ENCODE measurements around the gene SART3.
"Not testable (repeated sequence)": the region's sequence is repeated elsewhere in the genome, so short reads cannot be mapped to it uniquely, and the experiment has no call there.

Gene SART3

DNA sequence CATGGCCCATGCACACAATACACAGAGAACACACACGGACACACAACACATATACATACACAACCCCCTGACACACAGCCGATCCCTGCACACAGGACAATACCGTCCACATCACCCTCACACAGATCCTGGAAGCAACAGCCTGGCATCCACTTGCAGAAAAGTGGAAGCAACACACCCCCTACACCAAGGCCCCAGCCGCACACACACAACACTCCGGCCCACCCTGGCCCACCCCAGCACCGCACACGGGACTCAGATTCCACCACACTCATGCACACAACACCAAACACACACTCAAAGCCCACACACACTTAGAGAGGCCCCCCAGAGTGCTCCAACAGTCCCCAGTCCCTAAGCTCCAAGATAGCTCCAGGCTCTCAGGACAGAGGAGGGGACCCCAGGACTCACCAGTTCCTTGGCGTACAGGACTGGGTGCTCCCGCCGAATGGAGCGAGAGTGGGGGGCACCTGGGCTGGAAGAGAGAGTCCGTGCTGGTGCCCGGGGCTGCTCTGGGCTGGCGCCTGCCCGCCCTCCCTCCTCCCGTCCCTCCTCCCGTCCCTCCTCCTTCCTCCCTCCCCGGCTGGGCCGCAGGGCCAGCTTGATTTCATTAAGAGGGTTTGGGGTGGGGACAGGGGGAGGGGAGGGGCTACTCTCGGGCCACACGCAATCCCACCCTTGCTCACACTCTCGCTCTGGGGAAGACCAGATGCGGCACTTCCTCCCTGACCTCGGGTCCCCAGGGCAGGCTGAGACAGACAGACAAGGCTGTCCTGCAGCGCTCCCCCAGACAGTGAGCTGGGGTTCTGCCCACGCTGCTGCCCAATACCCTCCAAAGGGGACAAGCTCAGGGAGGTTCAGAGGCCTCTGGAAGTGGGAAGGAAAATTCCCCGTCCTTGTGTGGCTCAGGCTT lies 36.8 kb upstream of the SART3 start, which contains the start of gene TMEM119:
TMEM119 (minus strand) TSS at position 526 of the 913 bp plus-strand sequence. CDS start 5,701 bp downstream, outside the sequence.
- peak; percentile 84 for DNase-seq (ENCODE audit: low spot score)

GRCh38 chr12:108596854-108597558 lies 36.0 kb upstream of the SART3 start:
- DNase-seq (ENCODE audit: low spot score), result no peak

DNA sequence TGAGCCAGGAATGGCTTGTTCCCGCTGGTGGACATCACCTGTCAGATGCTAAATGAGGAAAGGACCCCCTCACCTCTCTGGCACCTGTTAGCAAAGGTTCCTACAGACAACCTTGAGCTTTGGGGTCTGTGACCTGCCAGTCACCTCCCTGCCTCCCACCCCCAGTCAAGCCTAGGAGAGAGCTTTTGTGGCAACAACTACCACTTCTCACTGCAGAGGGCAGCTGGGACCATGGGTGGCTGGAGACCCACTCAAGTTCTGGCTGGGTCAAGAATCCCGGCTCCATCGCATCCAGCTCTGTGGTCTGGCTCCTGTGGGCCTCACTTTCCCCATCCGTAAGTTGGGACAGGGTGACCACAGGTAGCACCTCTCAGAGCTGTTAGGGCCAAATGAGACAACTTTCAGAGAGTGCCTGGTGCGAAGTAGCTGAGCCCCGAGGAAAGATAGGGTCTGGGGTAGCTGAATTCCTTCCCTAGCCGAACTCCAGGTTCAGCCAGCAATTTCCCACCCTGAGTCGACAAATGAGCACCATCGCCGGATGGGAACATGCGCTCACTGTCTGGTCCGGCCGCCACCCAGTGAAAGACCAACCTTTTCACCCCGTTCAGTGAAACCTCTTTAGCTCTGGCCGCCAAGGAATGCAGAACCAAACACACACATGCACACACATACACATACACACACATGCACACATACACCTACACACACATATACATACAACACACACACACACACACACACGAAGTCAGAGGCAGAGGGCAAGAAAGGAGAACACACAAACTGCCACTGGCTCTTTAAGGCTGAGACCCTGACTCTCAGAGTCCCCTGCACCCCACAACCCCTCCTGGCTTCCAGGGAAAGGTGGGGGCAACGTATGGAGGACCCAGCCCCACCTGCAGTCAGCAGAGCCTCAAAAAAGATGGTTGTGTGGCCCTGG lies 35.0 kb upstream of the SART3 start:
- DNase-seq (ENCODE audit: low spot score), result no peak

DNA sequence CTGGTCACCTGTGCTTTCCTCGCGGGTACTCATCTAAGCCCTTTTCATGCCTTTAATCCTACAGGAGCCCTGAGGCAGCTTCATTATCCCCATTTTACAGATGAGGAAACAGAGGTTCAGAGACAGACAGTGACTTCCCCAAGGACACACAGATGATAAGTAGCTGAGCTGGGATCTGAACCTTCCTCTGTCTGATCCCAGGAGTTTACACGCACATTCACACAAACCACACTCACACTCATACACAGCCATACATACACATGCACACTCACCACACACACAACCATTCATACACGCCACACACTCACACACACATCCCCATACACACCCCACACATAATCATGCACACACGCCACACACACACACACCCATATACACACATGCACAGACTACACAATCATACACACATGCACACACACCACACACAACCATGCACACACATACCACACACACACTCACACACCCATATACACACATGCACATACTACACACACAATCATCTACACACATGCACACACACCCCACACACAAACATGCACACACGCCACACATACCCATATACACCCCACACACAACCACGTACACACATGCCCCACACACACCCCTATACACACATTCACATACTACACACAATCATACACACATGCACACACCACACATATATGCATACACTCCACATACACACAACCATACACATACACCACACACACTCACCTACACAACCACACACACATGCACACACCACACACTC lies 34.2 kb upstream of the SART3 start:
- DNase-seq (ENCODE audit: low spot score), result no peak

- no peak for DNase-seq (ENCODE audit: low spot score)
These were observed 33.4 kb upstream of the SART3 start for GRCh38 chr12:108594323-108594903.

- no peak for DNase-seq (ENCODE audit: low spot score)
These were observed 31.3 kb upstream of the SART3 start for GRCh38 chr12:108592033-108592909.

DNA sequence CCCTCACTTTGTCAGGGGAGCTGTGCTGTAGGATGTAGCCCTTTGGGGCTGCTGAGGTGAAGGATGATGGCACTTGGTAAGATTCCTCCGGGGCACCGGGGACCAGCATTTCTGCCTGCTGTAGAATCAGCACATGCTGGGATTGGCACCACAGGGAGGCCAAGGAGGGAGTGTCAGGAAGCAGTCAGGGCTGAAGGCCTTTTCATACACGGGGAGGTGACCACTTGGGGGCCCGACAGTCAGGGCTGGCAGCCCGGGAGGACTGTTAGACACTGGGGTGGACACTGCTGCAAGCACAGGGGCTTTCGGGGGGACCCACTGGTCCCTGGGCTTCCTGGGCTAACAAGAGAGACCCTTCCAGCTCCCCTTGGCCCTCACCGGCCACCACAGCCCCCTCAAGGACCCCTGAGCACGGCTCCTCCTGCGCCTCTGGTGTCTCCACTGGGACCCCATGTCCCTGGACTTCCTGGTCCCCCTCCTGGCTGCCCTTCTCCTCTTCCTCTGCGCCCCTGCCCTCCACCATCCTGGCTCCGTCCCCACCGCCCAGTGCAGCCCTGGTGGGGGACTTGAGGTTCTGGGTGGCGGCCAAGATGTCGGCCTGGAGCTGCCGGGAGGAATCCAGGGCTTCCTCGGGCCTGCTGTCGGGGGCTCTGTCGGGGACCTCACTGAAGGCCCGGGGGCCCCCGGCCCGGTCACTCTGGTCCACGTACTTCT lies 30.5 kb upstream of the SART3 start:
- DNase-seq (ENCODE audit: low spot score), result no peak

- not testable (repeated sequence) for DNase-seq (ENCODE audit: low spot score)
These were observed 29.5 kb upstream of the SART3 start for GRCh38 chr12:108590463-108590862.

- DNase-seq (ENCODE audit: low spot score), result no peak
These were observed 28.9 kb upstream of the SART3 start for GRCh38 chr12:108589840-108590229.

DNA sequence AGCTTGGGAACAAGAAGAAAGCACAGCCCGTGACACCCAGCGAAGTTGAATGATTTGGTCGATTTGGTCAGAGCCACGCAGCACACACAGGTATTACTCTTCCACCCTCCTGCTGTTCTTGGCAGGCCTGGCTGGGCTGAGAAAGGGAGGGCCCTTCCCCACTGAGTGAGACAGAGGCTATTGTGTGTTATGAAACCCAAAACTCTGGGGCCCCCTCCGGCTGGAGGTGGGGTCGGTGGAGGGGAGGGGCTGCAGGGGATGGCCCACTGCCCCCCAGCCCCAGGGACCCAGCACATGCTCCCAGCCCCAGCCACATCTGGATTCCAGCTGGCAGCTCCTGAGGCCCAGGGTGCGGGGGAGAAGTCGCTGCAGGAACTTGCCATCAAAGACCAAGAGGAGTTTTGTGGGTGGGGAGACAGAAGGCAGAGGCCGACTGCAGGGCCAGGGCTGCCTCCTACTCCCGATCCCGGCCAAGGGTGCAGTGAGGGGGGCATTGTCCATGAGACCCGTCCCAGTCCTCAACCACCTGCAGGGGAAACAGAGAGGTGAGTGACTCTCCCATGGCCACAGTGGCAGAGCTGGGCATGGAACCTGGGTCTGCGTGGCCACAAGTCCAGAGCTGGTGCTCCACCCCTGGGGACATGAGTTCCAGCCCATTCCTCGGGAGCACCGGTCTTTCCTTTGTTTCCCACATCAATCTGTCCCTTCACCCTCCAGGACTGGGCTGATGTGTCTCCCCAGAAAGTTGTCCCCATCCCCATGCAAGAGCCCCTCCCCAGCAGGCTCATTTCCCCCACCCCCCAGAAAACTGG lies 28.3 kb upstream of the SART3 start:
- peak; percentile 81 for DNase-seq (ENCODE audit: low spot score)

DNA sequence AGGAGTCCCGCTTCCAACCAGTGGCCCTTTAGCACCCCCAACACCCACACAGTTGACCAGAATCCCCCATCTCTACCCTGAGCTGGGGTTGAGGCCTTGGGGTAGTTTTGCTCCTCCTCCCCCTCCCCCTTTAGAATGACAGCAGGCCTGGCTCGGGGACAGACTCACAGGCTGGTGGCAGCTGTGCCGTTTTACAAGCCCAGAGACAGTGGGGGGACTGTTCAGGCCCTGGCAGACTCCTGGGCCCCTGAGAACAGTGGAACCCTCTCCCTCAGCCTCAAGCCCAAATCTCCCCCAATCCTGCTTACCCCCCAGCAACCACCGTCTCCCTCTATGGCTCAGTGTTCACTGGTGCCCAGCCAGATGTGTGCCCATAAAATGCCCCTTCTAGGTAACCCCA lies 26.9 kb upstream of the SART3 start:
- DNase-seq (ENCODE audit: low spot score), result peak; percentile 77

DNA sequence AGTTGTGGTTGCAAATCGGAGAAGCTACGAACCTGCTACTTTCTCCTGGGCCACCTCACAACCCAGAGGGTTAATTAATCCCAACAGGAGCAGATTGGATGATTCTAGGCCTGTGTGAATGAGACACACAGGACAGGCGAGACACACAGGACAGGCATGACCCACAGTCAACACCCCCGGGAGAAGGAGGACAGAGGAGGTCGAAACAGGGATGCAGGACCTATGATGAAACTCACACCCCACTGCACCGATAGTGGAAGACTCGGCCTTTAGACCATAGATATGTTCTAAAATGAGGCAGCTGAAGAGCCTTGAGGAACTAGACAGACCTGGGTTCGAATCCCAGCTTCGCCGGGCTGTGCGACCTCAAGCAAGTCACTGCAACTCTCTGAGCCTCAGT lies 25.3 kb upstream of the SART3 start:
- DNase-seq (ENCODE audit: low spot score), result no peak

GRCh38 chr12:108585864-108586263 lies 24.9 kb upstream of the SART3 start:
- DNase-seq (ENCODE audit: low spot score), result no peak

DNA sequence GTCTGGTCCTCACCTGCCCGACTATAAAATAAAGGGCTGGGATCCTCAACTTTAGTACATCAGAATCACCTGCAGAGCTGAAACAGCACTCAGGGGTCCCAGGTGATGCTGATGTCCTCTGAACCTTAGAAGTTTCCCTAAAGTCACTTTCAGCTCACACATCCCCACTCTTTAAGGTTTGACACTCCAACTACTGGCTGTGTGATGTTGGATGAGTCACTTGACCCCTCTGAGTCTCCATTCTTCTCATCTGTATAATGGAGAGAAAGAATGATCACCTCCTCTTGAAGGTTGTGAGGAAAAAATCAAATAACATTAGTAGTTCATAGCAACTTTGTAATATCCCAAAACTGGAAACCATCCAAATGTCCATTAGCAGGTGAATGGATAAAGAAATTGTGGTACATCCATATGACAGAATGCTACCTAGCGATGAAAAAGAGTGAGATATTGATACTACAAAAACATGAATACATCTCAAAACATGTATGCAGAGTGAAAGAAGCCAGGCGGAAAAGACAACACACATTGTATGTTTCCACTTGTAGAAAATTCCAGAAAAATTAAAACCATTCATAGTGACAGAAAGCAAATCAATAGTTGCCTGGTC lies 23.6 kb upstream of the SART3 start:
- DNase-seq (ENCODE audit: low spot score), result no peak

GRCh38 chr12:108583991-108584390 lies 23.0 kb upstream of the SART3 start:
- peak; percentile 83 for DNase-seq (ENCODE audit: low spot score)

- DNase-seq (ENCODE audit: low spot score), result peak; percentile 61
These were observed 22.2 kb upstream of the SART3 start for GRCh38 chr12:108582978-108583770.

GRCh38 chr12:108582509-108582908 lies 21.5 kb upstream of the SART3 start:
- DNase-seq (ENCODE audit: low spot score), result no peak

Measured in left forelimb (tissue), 1 donor.